Gastrocnemius medialis (tissue), 4 donors: ENCODE data around the gene TMCO4. TPM values are rescaled to one million over a fixed set of nuclear protein-coding genes. Genes with fewer than 3 reads are reported as not detected.

Experiments
- ATAC-seq, 2 donors: fragments of 150-250 bp; one replicate each; pipeline ENCODE4 v1.9.1; 2016
- DNase-seq, 2 donors: peaks; one replicate each; pipeline ENCODE4 v3.0.0-alpha.2; 2019
- H3K27ac ChIP-seq, 4 donors: fragments of 200-600 bp; sonication (generic); 1 replicate in 1 of 4; 2 replicates in 3 of 4; pipeline ENCODE4 v1.5.1; 2016 to 2018; ENCODE audit warnings: mild to moderate bottlenecking in 2 of 4, moderate library complexity in 1 of 4
- H3K27me3 ChIP-seq, 3 donors: fragments of 200-600 bp; sonication (generic) in 2 of 3; 1 replicate in 1 of 3; 2 replicates in 2 of 3; pipeline versions ENCODE4 v1.5.1 to v1.6.0; 2016 to 2019; ENCODE audit warnings: mild to moderate bottlenecking in 1 of 3, moderate library complexity in 1 of 3
- H3K36me3 ChIP-seq, 2 donors: fragments of 200-600 bp; sonication (generic) in 1 of 2; one replicate each; pipeline ENCODE4 v1.5.1; 2017 to 2018
- H3K4me1 ChIP-seq, 2 donors: fragments of 200-600 bp; sonication (generic) in 1 of 2; one replicate each; pipeline ENCODE4 v1.5.1; 2016 to 2017; ENCODE audit warnings: mild to moderate bottlenecking in 2 of 2
- H3K4me3 ChIP-seq, 4 donors: fragments of 200-600 bp; sonication (generic) in 3 of 4; 1 replicate in 1 of 4; 2 replicates in 3 of 4; pipeline ENCODE4 v1.5.1; 2016 to 2019; ENCODE audit warnings: mild to moderate bottlenecking in 2 of 4
- H3K9me3 ChIP-seq, 3 donors: fragments of 200-600 bp; sonication (generic) in 2 of 3; 1 replicate in 1 of 3; 2 replicates in 2 of 3; pipeline ENCODE4 v1.5.1; 2016 to 2019
- POLR2A ChIP-seq, 2 donors: fragments of 450-650 bp; IDR thresholded peaks; one replicate each; pipeline ENCODE4 v1.6.1; 2017; ENCODE audit warnings: antibody characterized with exemption in 2 of 2, mild to moderate bottlenecking in 2 of 2, moderate library complexity in 2 of 2
- in situ Hi-C, 4 donors: fragments of 200-750 bp; cut with MboI; loops; one replicate each; pipeline versions ENCODE4 v1.15.0 to v1.8.0; 2017; ENCODE audit warnings: low sequenced_read_pairs in 4 of 4
- intact Hi-C: fragments of 100-400 bp; cut with DNase I; formaldehyde crosslinking; loops from one replicate; pipeline ENCODE4 v1.15.1; 2023; ENCODE audit warnings: low total_unique reads
- total RNA-seq, 4 donors: library from RNA; depleted of rRNA; stranded (reverse); fragments of >200 nt; gene quantifications; one replicate each; pipeline versions ENCODE4 v1.1.0 to v1.2.3, GENCODE V29; 2016
- TF ChIP-seq, protein P1 (sequence below), 5 experiments: fragments of 450-650 bp in 3 of 5; fragments of 200-600 bp in 2 of 5; sonication (generic) in 2 of 5; IDR thresholded peaks in 4 of 5; conservative IDR thresholded peaks in 1 of 5; 1 replicate in 4 of 5; 2 replicates in 1 of 5; pipeline ENCODE4 v1.5.1; 2016 to 2019; ENCODE audit warnings: antibody characterized with exemption in 5 of 5, mild to moderate bottlenecking in 3 of 5, moderate library complexity in 3 of 5

TMCO4 gene
- total RNA-seq, 4 donors from 2014 or later, result 0.95 to 3.9 (median 2.4) TPM

DNA sequence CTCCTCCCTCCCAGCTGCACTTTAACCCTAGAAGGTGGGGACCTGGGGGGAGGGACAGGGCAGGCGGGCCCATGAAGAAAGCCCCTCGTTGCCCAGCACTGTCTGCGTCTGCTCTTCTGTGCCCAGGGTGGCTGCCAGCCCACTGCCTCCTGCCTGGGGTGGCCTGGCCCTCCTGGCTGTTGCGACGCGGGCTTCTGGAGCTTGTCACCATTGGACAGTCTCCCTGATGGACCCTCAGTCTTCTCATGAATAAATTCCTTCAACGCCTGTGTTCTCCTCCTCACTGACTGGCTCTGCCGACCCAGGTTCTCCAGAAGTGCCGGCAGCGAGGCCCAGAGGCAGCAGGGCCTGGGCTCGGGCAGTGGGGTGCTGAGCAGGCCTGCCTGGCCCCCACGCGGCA is 141.5 kb downstream of the TMCO4 start:
- ATAC-seq (no peak), DNase-seq (no peak)
- H3K27ac ChIP-seq, result no peak overlapping the region
- no peak for TF ChIP-seq POLR2A (IDR thresholded peaks at IDR 0.05)
- TF ChIP-seq, protein P1, sequence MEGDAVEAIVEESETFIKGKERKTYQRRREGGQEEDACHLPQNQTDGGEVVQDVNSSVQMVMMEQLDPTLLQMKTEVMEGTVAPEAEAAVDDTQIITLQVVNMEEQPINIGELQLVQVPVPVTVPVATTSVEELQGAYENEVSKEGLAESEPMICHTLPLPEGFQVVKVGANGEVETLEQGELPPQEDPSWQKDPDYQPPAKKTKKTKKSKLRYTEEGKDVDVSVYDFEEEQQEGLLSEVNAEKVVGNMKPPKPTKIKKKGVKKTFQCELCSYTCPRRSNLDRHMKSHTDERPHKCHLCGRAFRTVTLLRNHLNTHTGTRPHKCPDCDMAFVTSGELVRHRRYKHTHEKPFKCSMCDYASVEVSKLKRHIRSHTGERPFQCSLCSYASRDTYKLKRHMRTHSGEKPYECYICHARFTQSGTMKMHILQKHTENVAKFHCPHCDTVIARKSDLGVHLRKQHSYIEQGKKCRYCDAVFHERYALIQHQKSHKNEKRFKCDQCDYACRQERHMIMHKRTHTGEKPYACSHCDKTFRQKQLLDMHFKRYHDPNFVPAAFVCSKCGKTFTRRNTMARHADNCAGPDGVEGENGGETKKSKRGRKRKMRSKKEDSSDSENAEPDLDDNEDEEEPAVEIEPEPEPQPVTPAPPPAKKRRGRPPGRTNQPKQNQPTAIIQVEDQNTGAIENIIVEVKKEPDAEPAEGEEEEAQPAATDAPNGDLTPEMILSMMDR (IDR thresholded peaks at IDR 0.05 in 4 of 5, conservative IDR thresholded peaks at IDR 0.05 in 1 of 5), result no peak
- peaks cover 0 to 2% (median 0%) of the 10 kb centered on the region in 3 donors for H3K27me3 ChIP-seq
- no peaks in the 10 kb centered on the region for H3K36me3 ChIP-seq
- in situ Hi-C loops (loop anchor here in 2 of 4 donors (10.0 kb wide), 3 partner anchors 173 to 313 kb away; partner anchors contain the start of gene CAPZB (in 1 of the 2)), intact Hi-C loops (loop anchor here (10.0 kb wide), 1 partner anchor 343 kb away; the partner anchor contains the start of genes AKR7A2 and SLC66A1)
- no peaks in the 10 kb centered on the region for H3K9me3 ChIP-seq
- H3K4me3 ChIP-seq, result no peak overlapping the region
- peaks cover 0 to 10% of the 10 kb centered on the region in 2 donors for H3K4me1 ChIP-seq

DNA sequence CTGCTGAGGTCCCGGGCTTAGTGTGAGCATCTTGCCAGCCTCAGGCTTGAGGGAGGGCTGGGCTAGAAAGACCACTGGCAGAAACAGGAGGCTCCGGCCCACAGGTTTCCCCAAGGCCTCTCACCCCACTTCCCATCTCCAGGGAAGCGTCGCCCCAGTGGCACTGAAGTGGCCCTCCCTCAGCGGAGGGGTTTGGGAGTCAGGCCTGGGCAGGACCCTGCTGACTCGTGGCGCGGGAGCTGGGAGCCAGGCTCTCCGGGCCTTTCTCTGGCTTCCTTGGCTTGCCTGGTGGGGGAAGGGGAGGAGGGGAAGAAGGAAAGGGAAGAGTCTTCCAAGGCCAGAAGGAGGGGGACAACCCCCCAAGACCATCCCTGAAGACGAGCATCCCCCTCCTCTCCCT is 142.2 kb downstream of the TMCO4 start:
- in situ Hi-C loops (loop anchor here in 2 of 4 donors (10.0 kb wide), 3 partner anchors 173 to 313 kb away; partner anchors contain the start of gene CAPZB (in 1 of the 2)), intact Hi-C loops (loop anchor here (10.0 kb wide), 1 partner anchor 343 kb away; the partner anchor contains the start of genes AKR7A2 and SLC66A1)
- H3K27ac ChIP-seq, result no peak overlapping the region
- peaks cover 0 to 10% of the 10 kb centered on the region in 2 donors for H3K4me1 ChIP-seq
- no peaks in the 10 kb centered on the region for H3K27me3 ChIP-seq
- H3K9me3 ChIP-seq, result no peaks in the 10 kb centered on the region
- DNase-seq (no peak), ATAC-seq (no peak)
- no peaks in the 10 kb centered on the region for H3K36me3 ChIP-seq
- no peak for TF ChIP-seq POLR2A (IDR thresholded peaks at IDR 0.05)
- TF ChIP-seq, protein P1 (IDR thresholded peaks at IDR 0.05 in 4 of 5, conservative IDR thresholded peaks at IDR 0.05 in 1 of 5), result no peak
- no peak overlapping the region for H3K4me3 ChIP-seq

DNA sequence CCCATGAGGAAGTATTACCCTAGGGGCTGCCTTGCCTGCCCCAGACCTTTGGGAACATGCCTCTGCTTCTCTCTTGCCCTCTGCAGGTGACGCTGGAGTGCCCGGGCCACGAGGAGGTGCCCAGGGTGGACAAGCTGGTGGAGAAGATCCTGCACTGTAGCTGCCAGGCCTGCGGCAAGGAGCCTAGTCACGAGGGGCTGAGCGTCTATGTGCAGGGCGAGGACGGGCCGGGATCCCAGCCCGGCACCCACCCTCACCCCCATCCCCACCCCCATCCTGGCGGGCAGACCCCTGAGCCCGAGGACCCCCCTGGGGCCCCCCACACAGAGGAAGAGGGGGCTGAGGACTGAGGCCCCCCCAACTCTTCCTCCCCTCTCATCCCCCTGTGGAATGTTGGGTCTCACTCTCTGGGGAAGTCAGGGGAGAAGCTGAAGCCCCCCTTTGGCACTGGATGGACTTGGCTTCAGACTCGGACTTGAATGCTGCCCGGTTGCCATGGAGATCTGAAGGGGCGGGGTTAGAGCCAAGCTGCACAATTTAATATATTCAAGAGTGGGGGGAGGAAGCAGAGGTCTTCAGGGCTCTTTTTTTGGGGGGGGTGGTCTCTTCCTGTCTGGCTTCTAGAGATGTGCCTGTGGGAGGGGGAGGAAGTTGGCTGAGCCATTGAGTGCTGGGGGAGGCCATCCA is 142.8 kb downstream of the TMCO4 start:
- Histone ChIP-seq H3K36me3 (no peaks in the 10 kb centered on the region), H3K4me1 (peaks cover 0 to 12% of the 10 kb centered on the region in 2 donors), H3K9me3 (no peaks in the 10 kb centered on the region), H3K27ac (no peak overlapping the region), H3K27me3 (no peaks in the 10 kb centered on the region), H3K4me3 (no peak overlapping the region)
- in situ Hi-C loops (loop anchor here in 2 of 4 donors (10.0 kb wide), 3 partner anchors 172 to 312 kb away; partner anchors contain the start of gene CAPZB (in 1 of the 2)), intact Hi-C loops (loop anchor here (10.0 kb wide), 1 partner anchor 342 kb away; the partner anchor contains the start of genes AKR7A2 and SLC66A1)
- no peak for ATAC-seq
- TF ChIP-seq, protein P1 (IDR thresholded peaks at IDR 0.05 in 4 of 5, conservative IDR thresholded peaks at IDR 0.05 in 1 of 5), result no peak
- TF ChIP-seq POLR2A (IDR thresholded peaks at IDR 0.05), result no peak
- no peak for DNase-seq

DNA sequence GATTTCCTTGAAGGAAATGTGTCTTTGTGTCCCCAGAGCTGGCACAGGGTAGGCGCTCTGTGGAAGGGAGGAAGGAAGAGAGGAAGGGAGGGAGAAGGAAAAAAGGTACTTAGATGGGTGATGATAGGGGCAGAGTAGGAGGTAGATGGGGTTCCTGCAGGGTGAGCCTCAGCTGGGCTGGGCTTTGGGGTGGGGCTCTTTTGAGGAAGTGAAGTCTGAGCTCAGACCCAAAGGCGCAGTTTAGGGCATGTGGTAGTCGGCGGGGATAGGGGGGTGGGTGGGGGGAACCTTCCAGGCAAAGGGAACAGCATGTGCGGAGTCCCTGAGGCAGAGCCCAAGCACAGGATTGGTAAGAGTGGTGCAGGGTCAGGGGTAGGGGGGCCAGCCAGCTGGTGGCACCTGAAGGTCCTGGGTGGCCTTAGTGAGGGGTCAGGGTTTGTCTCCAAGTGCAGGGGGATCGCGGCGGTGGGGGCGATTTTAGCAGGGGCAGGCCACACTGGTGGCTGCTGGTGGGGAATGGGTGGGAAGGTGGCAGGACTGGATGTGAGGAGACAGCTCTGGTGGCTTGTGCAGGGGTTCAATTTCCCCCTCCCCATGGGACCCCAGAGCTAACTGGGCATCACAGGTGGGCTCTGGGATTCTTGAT is 143.5 kb downstream of the TMCO4 start:
- no peak for ATAC-seq
- no peak overlapping the region for H3K4me3 ChIP-seq
- no peaks in the 10 kb centered on the region for H3K9me3 ChIP-seq
- no peak for TF ChIP-seq POLR2A (IDR thresholded peaks at IDR 0.05)
- TF ChIP-seq, protein P1 (IDR thresholded peaks at IDR 0.05 in 4 of 5, conservative IDR thresholded peaks at IDR 0.05 in 1 of 5), result no peak
- intact Hi-C loops (loop anchor here (10.0 kb wide), 1 partner anchor 341 kb away; the partner anchor contains the start of genes AKR7A2 and SLC66A1), in situ Hi-C loops (loop anchor here in 2 of 4 donors (10.0 kb wide), 3 partner anchors 171 to 311 kb away; partner anchors contain the start of gene CAPZB (in 1 of the 2))
- H3K4me1 ChIP-seq, result peaks cover 0 to 18% of the 10 kb centered on the region in 2 donors
- no peak overlapping the region for H3K27ac ChIP-seq
- no peak for DNase-seq
- H3K36me3 ChIP-seq, result no peaks in the 10 kb centered on the region
- H3K27me3 ChIP-seq, result no peaks in the 10 kb centered on the region
